Activated naive CD8-positive, alpha-beta T cell (primary cell): ENCODE measurements around the gene TMC8.
A peak's percentile ranks its signal among the peaks of the same experiment; 100 is the strongest.

Experiments
- H3K27ac Mint-ChIP-seq: one replicate; pipeline ENCODE4 v1.8.0; 2021; ENCODE audit warnings: mixed read lengths
- H3K27me3 Mint-ChIP-seq: one replicate; pipeline ENCODE4 v1.8.0; 2021; ENCODE audit warnings: mixed read lengths
- H3K36me3 Mint-ChIP-seq: one replicate; pipeline ENCODE4 v1.8.0; 2021; ENCODE audit warnings: mixed read lengths
- H3K4me1 Mint-ChIP-seq: one replicate; pipeline ENCODE4 v1.8.0; 2021; ENCODE audit warnings: low read depth, mixed read lengths
- H3K4me3 Mint-ChIP-seq: one replicate; pipeline ENCODE4 v1.8.0; 2021; ENCODE audit warnings: mild to moderate bottlenecking, mixed read lengths
- H3K9me3 Mint-ChIP-seq: one replicate; pipeline ENCODE4 v1.8.0; 2021; ENCODE audit warnings: low read depth, mixed read lengths

Gene TMC8

DNA sequence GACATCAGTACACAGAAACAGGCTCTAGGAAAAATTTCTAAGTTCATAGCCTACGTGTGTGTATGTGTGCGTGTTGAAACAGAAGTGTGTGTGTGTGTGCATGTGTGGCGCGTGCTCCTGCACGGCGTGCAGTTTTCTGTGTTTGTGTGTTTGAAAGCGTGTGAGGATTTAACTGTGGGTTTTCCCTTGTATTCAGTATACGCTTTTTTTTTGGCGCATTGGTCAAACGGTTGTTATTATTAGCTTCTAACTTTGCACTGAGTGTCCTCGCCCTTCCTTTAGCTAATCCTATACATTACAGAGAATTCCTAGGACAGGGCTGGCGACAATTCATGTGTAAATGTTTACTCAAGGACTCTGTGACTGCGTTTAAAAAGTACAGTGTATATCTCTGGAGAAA, 25.0 kb upstream of the TMC8 start:
- Mint-ChIP-seq H3K9me3 (no peaks in the 10 kb centered on the region), H3K36me3 (peaks cover 3% of the 10 kb centered on the region)

DNA sequence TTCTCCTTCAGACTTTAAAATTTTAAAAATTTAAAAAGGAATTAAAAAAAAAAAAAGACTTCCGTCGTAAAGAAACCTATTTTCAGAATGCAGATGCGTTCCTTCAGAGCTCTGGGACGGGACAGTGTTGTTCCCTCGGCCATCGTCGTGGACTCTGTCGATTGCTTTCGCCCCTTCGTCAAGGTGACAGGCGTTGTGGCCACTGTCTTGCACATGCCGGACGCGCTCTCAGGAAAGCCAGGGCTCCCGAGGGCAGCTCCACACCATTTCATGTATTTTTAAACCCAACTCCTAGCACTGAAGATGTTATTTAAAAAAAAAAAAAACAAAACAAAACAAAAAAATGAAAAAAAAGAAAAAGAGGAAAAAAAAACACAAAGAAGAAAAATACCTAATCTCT, 24.4 kb upstream of the TMC8 start:
- no peak overlapping the region for H3K4me3 Mint-ChIP-seq
- peaks cover 16% of the 10 kb centered on the region for H3K4me1 Mint-ChIP-seq
- no peaks in the 10 kb centered on the region for H3K27me3 Mint-ChIP-seq
- no peak overlapping the region for H3K27ac Mint-ChIP-seq
- H3K36me3 Mint-ChIP-seq: peaks cover 2% of the 10 kb centered on the region
- no peaks in the 10 kb centered on the region for H3K9me3 Mint-ChIP-seq

More for the DNA sequence above, 25.0 kb upstream of the TMC8 start:
- Mint-ChIP-seq H3K27ac (no peak overlapping the region), H3K4me1 (peaks cover 14% of the 10 kb centered on the region), H3K27me3 (no peaks in the 10 kb centered on the region), H3K4me3 (no peak overlapping the region)

- Mint-ChIP-seq H3K27me3 (no peaks in the 10 kb centered on the region), H3K36me3 (no peaks in the 10 kb centered on the region), H3K4me3 (no peak overlapping the region), H3K27ac (peak overlapping the region; percentile 85), H3K4me1 (peaks cover 17% of the 10 kb centered on the region), H3K9me3 (no peaks in the 10 kb centered on the region)
These were observed 23.1 kb upstream of the TMC8 start for GRCh38 chr17:78107457-78107856.

DNA sequence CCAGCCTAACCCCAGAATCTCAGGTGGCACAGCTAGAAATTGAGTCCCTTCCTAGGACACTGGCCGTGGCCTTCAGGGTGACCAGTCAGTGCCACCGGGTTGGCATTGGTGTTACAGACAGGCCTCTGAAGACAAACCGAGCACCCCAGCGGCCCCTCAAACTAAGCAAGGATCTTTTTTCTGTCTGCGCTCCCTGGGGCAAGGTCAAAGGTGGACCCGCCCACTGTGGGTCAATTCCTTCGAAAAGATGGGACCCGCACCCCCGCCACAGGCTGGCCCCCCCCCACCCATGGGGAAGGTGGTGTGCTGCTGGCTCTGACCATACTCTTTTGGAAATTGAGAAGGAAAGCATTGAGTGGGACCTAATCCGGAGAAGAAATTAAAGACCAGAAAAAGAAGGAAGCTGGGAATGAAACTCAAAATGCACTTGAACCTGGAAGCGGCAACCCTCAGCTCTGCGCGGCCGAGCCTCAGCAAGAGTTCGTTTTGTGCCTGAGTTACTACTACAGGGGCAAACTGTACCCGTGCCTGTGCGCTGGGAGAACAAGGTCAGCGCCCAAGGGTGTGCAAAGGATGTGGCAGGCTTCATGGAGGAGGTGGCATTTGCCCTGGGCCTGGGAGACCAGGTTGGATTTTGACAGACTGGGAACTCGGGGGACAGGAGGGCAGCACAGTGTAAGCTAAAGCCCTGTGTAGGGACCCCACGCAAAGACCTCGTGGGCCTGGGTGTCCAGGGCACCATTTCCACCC, 22.4 kb upstream of the TMC8 start:
- Mint-ChIP-seq H3K36me3 (no peaks in the 10 kb centered on the region), H3K4me3 (no peak overlapping the region), H3K27ac (peak overlapping the region; percentile 85)

DNA sequence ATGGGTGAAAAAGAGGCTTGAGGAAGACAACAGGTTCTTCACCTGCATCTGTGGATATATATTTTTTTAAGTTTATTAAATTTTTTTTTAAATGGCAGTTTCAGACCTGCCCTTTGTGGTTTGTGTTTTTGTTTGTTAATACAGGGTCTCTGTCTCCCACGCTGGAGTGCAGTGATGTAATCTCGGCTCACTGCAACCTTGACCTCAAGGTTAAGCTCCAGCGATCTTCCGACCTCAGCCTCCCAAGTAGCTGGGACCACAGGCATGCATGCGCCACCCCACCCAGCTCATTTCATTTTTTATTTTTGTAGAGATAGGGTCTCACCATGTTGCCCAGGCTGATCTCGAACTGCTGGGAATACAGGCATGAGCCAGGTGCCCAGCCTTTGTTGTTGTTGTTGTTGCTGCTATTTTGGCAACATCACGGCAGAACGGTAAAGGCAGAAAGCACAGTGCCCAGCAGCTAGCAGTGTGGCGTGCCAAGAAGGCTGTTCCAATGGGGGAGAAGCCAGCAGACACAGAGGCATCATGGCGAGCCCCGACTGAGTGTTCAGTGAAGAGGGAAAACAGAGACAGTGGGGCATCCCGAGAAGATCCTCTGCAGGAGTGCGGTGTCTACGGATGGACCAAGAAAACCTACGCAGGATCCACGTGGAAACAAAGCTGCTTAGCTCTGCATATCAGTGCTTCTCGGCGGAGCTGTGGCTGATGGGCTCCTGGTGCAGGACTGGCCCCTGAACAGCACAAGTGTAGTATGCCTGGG, 21.7 kb upstream of the TMC8 start:
- peak overlapping the region; percentile 54 for H3K27ac Mint-ChIP-seq
- no peak overlapping the region for H3K4me3 Mint-ChIP-seq
- no peaks in the 10 kb centered on the region for H3K27me3 Mint-ChIP-seq
- no peaks in the 10 kb centered on the region for H3K9me3 Mint-ChIP-seq
- H3K4me1 Mint-ChIP-seq: peaks cover 27% of the 10 kb centered on the region
- H3K36me3 Mint-ChIP-seq: no peaks in the 10 kb centered on the region

More for the DNA sequence above, 22.4 kb upstream of the TMC8 start:
- Mint-ChIP-seq H3K4me1 (peaks cover 21% of the 10 kb centered on the region), H3K9me3 (no peaks in the 10 kb centered on the region), H3K27me3 (no peaks in the 10 kb centered on the region)

- H3K9me3 Mint-ChIP-seq: no peaks in the 10 kb centered on the region
These were observed 21.1 kb upstream of the TMC8 start for GRCh38 chr17:78109489-78109761.

GRCh38 chr17:78110363-78111015, 20.1 kb upstream of the TMC8 start:
- no peaks in the 10 kb centered on the region for H3K27me3 Mint-ChIP-seq
- H3K36me3 Mint-ChIP-seq: no peaks in the 10 kb centered on the region
- peaks cover 33% of the 10 kb centered on the region for H3K4me1 Mint-ChIP-seq
- H3K9me3 Mint-ChIP-seq: no peaks in the 10 kb centered on the region
- no peak overlapping the region for H3K27ac Mint-ChIP-seq
- no peak overlapping the region for H3K4me3 Mint-ChIP-seq

More at GRCh38 chr17:78109489-78109761, 21.1 kb upstream of the TMC8 start:
- H3K36me3 Mint-ChIP-seq: no peaks in the 10 kb centered on the region
- no peak overlapping the region for H3K4me3 Mint-ChIP-seq
- no peak overlapping the region for H3K27ac Mint-ChIP-seq
- peaks cover 32% of the 10 kb centered on the region for H3K4me1 Mint-ChIP-seq
- no peaks in the 10 kb centered on the region for H3K27me3 Mint-ChIP-seq

- H3K4me1 Mint-ChIP-seq: peaks cover 33% of the 10 kb centered on the region
- H3K27me3 Mint-ChIP-seq: no peaks in the 10 kb centered on the region
- no peak overlapping the region for H3K4me3 Mint-ChIP-seq
- no peaks in the 10 kb centered on the region for H3K36me3 Mint-ChIP-seq
- no peaks in the 10 kb centered on the region for H3K9me3 Mint-ChIP-seq
- H3K27ac Mint-ChIP-seq: no peak overlapping the region
These were observed 19.4 kb upstream of the TMC8 start for GRCh38 chr17:78111016-78111726.

GRCh38 chr17:78111727-78112517, 18.6 kb upstream of the TMC8 start:
- no peaks in the 10 kb centered on the region for H3K36me3 Mint-ChIP-seq
- H3K9me3 Mint-ChIP-seq: no peaks in the 10 kb centered on the region
- H3K4me3 Mint-ChIP-seq: no peak overlapping the region
- H3K27ac Mint-ChIP-seq: no peak overlapping the region
- H3K4me1 Mint-ChIP-seq: peaks cover 34% of the 10 kb centered on the region
- H3K27me3 Mint-ChIP-seq: no peaks in the 10 kb centered on the region

DNA sequence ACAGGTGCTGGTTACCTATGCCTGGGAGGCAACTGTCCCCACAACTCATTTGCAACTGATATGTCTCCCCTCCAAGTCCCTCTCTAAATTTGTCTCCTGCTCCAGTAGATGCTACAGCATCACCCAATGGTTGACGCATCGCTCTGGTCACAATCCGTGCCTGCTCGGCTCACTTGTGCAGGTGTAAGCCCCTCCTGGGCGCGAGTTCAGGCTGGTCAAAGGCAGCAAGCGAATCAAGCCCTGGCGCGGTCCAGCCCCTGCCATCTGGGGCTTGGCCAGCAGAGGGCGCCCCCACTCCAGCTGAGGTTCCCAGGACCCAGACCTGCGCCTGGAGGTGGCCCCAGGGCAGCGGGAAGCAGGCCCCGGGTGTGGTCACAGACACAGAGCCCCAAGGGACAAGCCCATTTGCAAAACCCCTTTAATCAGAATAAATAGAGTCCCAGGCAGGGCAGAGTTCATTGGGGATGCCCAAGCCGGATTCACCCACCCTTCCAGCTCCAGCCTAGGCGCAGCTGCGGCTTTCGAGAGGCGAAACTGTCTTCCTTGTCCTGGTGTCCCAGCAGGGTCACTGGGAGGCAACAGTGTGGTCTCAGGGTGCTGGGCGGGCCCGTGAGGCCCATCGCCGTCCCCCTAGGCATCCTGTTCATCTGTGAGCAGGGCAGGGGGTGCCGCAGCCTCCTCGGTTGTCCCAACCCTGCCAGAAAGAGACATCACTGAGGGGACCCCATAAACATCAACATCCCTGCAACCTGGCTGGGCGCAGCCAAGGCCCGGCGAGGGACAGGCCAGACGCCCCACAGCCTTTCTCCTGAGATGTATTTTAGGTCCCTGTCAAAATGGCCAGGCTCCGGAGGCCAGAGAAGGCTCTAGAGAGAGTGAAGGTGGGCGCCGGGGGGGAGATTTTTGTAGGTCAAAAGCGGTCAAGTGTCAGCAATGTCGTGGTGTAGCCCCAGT, 17.8 kb upstream of the TMC8 start:
- Mint-ChIP-seq H3K9me3 (no peaks in the 10 kb centered on the region), H3K4me1 (peaks cover 32% of the 10 kb centered on the region), H3K36me3 (no peaks in the 10 kb centered on the region), H3K4me3 (peak overlapping the region; percentile 61), H3K27ac (peak overlapping the region; percentile 97), H3K27me3 (no peaks in the 10 kb centered on the region)

DNA sequence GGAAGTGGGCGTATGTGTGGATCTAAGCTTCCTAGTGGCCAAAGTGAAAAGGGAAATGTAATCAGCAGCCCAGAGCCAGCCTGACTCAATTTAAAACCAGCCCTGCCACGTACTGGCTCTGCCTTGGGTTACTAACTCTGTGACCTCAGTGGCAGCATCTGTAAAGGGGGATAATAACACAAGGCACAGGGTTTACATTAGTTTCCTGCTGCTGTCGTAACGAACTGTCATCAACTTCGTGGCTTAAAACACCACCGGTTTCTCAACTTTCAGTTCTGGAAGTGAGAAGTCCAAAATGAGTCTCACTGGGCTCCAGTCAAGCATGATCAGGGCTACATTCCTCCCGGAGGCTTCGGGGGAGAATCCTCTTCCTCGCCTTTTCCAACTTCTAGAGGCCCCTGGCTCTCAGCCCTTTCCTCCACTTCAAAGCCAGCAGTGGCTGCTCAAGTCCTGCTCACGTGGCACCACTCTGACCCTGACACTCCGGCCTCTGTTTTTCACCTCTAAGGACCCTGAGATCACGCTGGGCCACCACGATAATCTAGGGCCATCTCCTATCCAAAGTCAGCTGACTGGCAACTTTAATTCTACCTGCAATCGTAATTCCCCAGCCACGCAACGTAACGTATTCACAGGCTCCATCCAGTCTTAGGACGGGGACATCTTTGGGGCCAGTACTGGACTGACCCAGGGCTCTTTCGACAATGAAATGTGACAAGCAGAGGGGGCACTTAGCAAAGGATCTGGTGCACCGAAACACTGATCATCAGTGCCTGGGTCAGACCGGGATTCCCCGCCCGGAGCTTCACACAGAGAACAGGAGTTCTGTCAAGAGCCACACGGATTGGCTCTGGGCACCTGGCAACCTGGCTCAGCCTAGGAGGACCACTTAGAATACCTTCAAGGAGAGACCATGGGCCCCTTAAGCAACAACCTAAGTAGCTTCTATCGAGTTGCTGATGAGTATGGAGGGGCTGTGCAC, 16.5 kb upstream of the TMC8 start:
- Mint-ChIP-seq H3K9me3 (no peaks in the 10 kb centered on the region), H3K4me1 (peaks cover 32% of the 10 kb centered on the region), H3K4me3 (no peak overlapping the region), H3K27ac (peak overlapping the region; percentile 78), H3K27me3 (no peaks in the 10 kb centered on the region), H3K36me3 (peaks cover 2% of the 10 kb centered on the region)

- Mint-ChIP-seq H3K9me3 (no peaks in the 10 kb centered on the region), H3K4me1 (peaks cover 34% of the 10 kb centered on the region), H3K36me3 (peaks cover 2% of the 10 kb centered on the region), H3K27ac (peak overlapping the region; percentile 41), H3K27me3 (no peaks in the 10 kb centered on the region), H3K4me3 (no peak overlapping the region)
These were observed 15.5 kb upstream of the TMC8 start for GRCh38 chr17:78114831-78115723.
